Activated naive CD8-positive, alpha-beta T cell treated with anti-CD3 and anti-CD28 coated beads, Interleukin-2, amount 10 ng/mL, durations not matched to agents 7 days and 5 days (primary cell): ENCODE results near the gene NTMT1. TPM values are rescaled to one million over a fixed set of nuclear protein-coding genes. Genes with fewer than 3 reads are reported as not detected.

Experiments used
- ATAC-seq: fragments of 150-1000 bp; cut with Tn5 transposase; one replicate; pipeline ENCODE4 v1.10.0; 2021; ENCODE audit warnings: low read depth, moderate library complexity
- POLR2A ChIA-PET: fragments of 350-600 bp; sonication (Branson Sonifier 250); formaldehyde crosslinking; loops from one replicate; lab custom pipeline; 2021; ENCODE audit warnings: antibody characterized with exemption; lab: Charles Lee
- DNase-seq: peaks from one replicate; pipeline ENCODE4 v3.0.0; 2021
- H3K27ac Mint-ChIP-seq: one replicate; pipeline ENCODE4 v1.8.0; 2022; ENCODE audit warnings: mild to moderate bottlenecking, mixed read lengths
- H3K27me3 Mint-ChIP-seq: one replicate; pipeline ENCODE4 v1.8.0; 2022; ENCODE audit warnings: mild to moderate bottlenecking, moderate library complexity, mixed read lengths
- H3K36me3 Mint-ChIP-seq: one replicate; pipeline ENCODE4 v1.8.0; 2021; ENCODE audit warnings: mild to moderate bottlenecking, mixed read lengths
- H3K4me1 Mint-ChIP-seq: one replicate; pipeline ENCODE4 v1.8.0; 2021; ENCODE audit warnings: mixed read lengths
- H3K4me3 Mint-ChIP-seq: one replicate; pipeline ENCODE4 v1.8.0; 2022; ENCODE audit warnings: mild to moderate bottlenecking, moderate library complexity, mixed read lengths
- H3K9me3 Mint-ChIP-seq: one replicate; pipeline ENCODE4 v1.8.0; 2021; ENCODE audit warnings: mixed read lengths
- total RNA-seq, 2 experiments: library from RNA; stranded (reverse); gene quantifications; one replicate each; pipeline ENCODE4 v1.2.3, GENCODE V29; 2021

The NTMT1 gene
- total RNA-seq, 2 experiments from 2014 or later, result 30.1 to 34.9 TPM

- Mint-ChIP-seq H3K27me3 (peaks cover 36% of the 10 kb centered on the region), H3K36me3 (no peaks in the 10 kb centered on the region), H3K4me1 (peaks cover 6% of the 10 kb centered on the region), H3K9me3 (no peaks in the 10 kb centered on the region), H3K27ac (peak within 1 kb of the TSS; percentile 34), H3K4me3 (peak within 1 kb of the TSS; percentile 79)
- peak; percentile 77 for ATAC-seq
- DNase-seq, result peak; percentile 61
- POLR2A ChIA-PET, result no interaction called here
These were observed 39.4 kb downstream of the NTMT1 start, which contains the start of gene PRRX2 for GRCh38 chr9:129665389-129665775. Gene PRRX2, plus strand, starts transcription at chr9:129665647. Its CDS starts 221 bp downstream, at chr9:129665868.

- Mint-ChIP-seq H3K27ac (no peak overlapping the region), H3K4me3 (no peak overlapping the region), H3K4me1 (peaks cover 6% of the 10 kb centered on the region), H3K36me3 (no peaks in the 10 kb centered on the region), H3K9me3 (no peaks in the 10 kb centered on the region), H3K27me3 (peaks cover 35% of the 10 kb centered on the region)
- ATAC-seq (peak; percentile 29), DNase-seq (no peak)
- POLR2A ChIA-PET, result no interaction called here
These were observed 40.0 kb downstream of the NTMT1 start for GRCh38 chr9:129665814-129666520.

GRCh38 chr9:129666575-129666974 lies 40.6 kb downstream of the NTMT1 start:
- peaks cover 6% of the 10 kb centered on the region for H3K4me1 Mint-ChIP-seq
- no peak for DNase-seq
- no peak overlapping the region for H3K27ac Mint-ChIP-seq
- no peaks in the 10 kb centered on the region for H3K36me3 Mint-ChIP-seq
- no peak overlapping the region for H3K4me3 Mint-ChIP-seq
- H3K27me3 Mint-ChIP-seq, result peaks cover 32% of the 10 kb centered on the region
- ATAC-seq, result no peak
- POLR2A ChIA-PET, result no interaction called here
- no peaks in the 10 kb centered on the region for H3K9me3 Mint-ChIP-seq

- no peak for DNase-seq
- ATAC-seq, result no peak
- H3K9me3 Mint-ChIP-seq, result no peaks in the 10 kb centered on the region
- H3K36me3 Mint-ChIP-seq, result no peaks in the 10 kb centered on the region
- H3K27ac Mint-ChIP-seq, result no peak overlapping the region
- POLR2A ChIA-PET, result no interaction called here
- peaks cover 6% of the 10 kb centered on the region for H3K4me1 Mint-ChIP-seq
- peaks cover 28% of the 10 kb centered on the region for H3K27me3 Mint-ChIP-seq
- no peak overlapping the region for H3K4me3 Mint-ChIP-seq
These were observed 41.4 kb downstream of the NTMT1 start for GRCh38 chr9:129667378-129667777.

- Mint-ChIP-seq H3K9me3 (no peaks in the 10 kb centered on the region), H3K27me3 (peaks cover 24% of the 10 kb centered on the region), H3K36me3 (no peaks in the 10 kb centered on the region), H3K4me3 (no peak overlapping the region), H3K4me1 (peaks cover 6% of the 10 kb centered on the region), H3K27ac (no peak overlapping the region)
- ATAC-seq (no peak), DNase-seq (no peak)
- POLR2A ChIA-PET, result no interaction called here
These were observed 41.9 kb downstream of the NTMT1 start for GRCh38 chr9:129667850-129668249.

GRCh38 chr9:129669141-129669718 lies 43.3 kb downstream of the NTMT1 start:
- Mint-ChIP-seq H3K27me3 (peaks cover 21% of the 10 kb centered on the region), H3K27ac (no peak overlapping the region), H3K4me1 (peaks cover 6% of the 10 kb centered on the region), H3K4me3 (no peak overlapping the region), H3K36me3 (no peaks in the 10 kb centered on the region), H3K9me3 (no peaks in the 10 kb centered on the region)
- POLR2A ChIA-PET, result interaction anchor here (0.7 kb wide), 1 partner anchor 557 kb away, joined by 6 read pairs; no protein-coding TSS in a partner anchor
- no peak for ATAC-seq
- DNase-seq, result no peak

- Mint-ChIP-seq H3K36me3 (no peaks in the 10 kb centered on the region), H3K27me3 (peaks cover 16% of the 10 kb centered on the region), H3K27ac (no peak overlapping the region), H3K4me3 (no peak overlapping the region), H3K9me3 (no peaks in the 10 kb centered on the region), H3K4me1 (peaks cover 3% of the 10 kb centered on the region)
- POLR2A ChIA-PET, result no interaction called here
- DNase-seq (no peak), ATAC-seq (no peak)
These were observed 44.0 kb downstream of the NTMT1 start for GRCh38 chr9:129669946-129670345.

GRCh38 chr9:129671065-129671464 lies 45.1 kb downstream of the NTMT1 start:
- Mint-ChIP-seq H3K4me3 (no peak overlapping the region), H3K27ac (no peak overlapping the region), H3K27me3 (peaks cover 11% of the 10 kb centered on the region), H3K36me3 (no peaks in the 10 kb centered on the region), H3K9me3 (no peaks in the 10 kb centered on the region), H3K4me1 (no peaks in the 10 kb centered on the region)
- ATAC-seq, result no peak
- DNase-seq, result no peak
- POLR2A ChIA-PET, result no interaction called here

GRCh38 chr9:129671519-129671918 lies 45.6 kb downstream of the NTMT1 start:
- ATAC-seq, result peak; percentile 12
- Mint-ChIP-seq H3K27ac (no peak overlapping the region), H3K27me3 (peaks cover 11% of the 10 kb centered on the region), H3K9me3 (no peaks in the 10 kb centered on the region), H3K4me1 (no peaks in the 10 kb centered on the region), H3K36me3 (no peaks in the 10 kb centered on the region), H3K4me3 (no peak overlapping the region)
- POLR2A ChIA-PET, result no interaction called here
- no peak for DNase-seq

GRCh38 chr9:129672702-129673101 lies 46.7 kb downstream of the NTMT1 start:
- Mint-ChIP-seq H3K4me3 (no peak overlapping the region), H3K4me1 (no peaks in the 10 kb centered on the region), H3K36me3 (no peaks in the 10 kb centered on the region), H3K27me3 (peaks cover 9% of the 10 kb centered on the region), H3K9me3 (no peaks in the 10 kb centered on the region), H3K27ac (no peak overlapping the region)
- no peak for ATAC-seq
- POLR2A ChIA-PET, result no interaction called here
- DNase-seq, result no peak

GRCh38 chr9:129673602-129674001 lies 47.6 kb downstream of the NTMT1 start:
- Mint-ChIP-seq H3K4me1 (no peaks in the 10 kb centered on the region), H3K9me3 (no peaks in the 10 kb centered on the region), H3K36me3 (no peaks in the 10 kb centered on the region), H3K4me3 (no peak overlapping the region), H3K27me3 (peaks cover 12% of the 10 kb centered on the region), H3K27ac (no peak overlapping the region)
- ATAC-seq, result no peak
- POLR2A ChIA-PET, result no interaction called here
- no peak for DNase-seq

- H3K36me3 Mint-ChIP-seq, result no peaks in the 10 kb centered on the region
- no peak overlapping the region for H3K4me3 Mint-ChIP-seq
- peaks cover 12% of the 10 kb centered on the region for H3K27me3 Mint-ChIP-seq
- H3K9me3 Mint-ChIP-seq, result no peaks in the 10 kb centered on the region
- no peak overlapping the region for H3K27ac Mint-ChIP-seq
- no peaks in the 10 kb centered on the region for H3K4me1 Mint-ChIP-seq
- DNase-seq (no peak), ATAC-seq (no peak)
- POLR2A ChIA-PET, result interaction anchor here (1.0 kb wide), 1 partner anchor 16 kb away, joined by 3 read pairs; no protein-coding TSS in a partner anchor
These were observed 48.3 kb downstream of the NTMT1 start for GRCh38 chr9:129674229-129674628.

GRCh38 chr9:129675620-129676019 lies 49.7 kb downstream of the NTMT1 start:
- ATAC-seq, result no peak
- H3K27ac Mint-ChIP-seq, result no peak overlapping the region
- no peak for DNase-seq
- no peak overlapping the region for H3K4me3 Mint-ChIP-seq
- no peaks in the 10 kb centered on the region for H3K9me3 Mint-ChIP-seq
- no peaks in the 10 kb centered on the region for H3K36me3 Mint-ChIP-seq
- H3K27me3 Mint-ChIP-seq, result peaks cover 9% of the 10 kb centered on the region
- POLR2A ChIA-PET, result interaction anchor here (0.6 kb wide), 1 partner anchor 127 kb away, joined by 3 read pairs; no protein-coding TSS in a partner anchor
- no peaks in the 10 kb centered on the region for H3K4me1 Mint-ChIP-seq

GRCh38 chr9:129676287-129676686 lies 50.3 kb downstream of the NTMT1 start:
- Mint-ChIP-seq H3K36me3 (no peaks in the 10 kb centered on the region), H3K27me3 (peaks cover 9% of the 10 kb centered on the region), H3K4me1 (no peaks in the 10 kb centered on the region), H3K27ac (no peak overlapping the region), H3K9me3 (no peaks in the 10 kb centered on the region), H3K4me3 (no peak overlapping the region)
- POLR2A ChIA-PET, result interaction anchor here (0.6 kb wide), 1 partner anchor 126 kb away, joined by 3 read pairs; no protein-coding TSS in a partner anchor
- ATAC-seq, result no peak
- DNase-seq, result no peak
